ENCODE data around the gene JADE2.

DNA sequence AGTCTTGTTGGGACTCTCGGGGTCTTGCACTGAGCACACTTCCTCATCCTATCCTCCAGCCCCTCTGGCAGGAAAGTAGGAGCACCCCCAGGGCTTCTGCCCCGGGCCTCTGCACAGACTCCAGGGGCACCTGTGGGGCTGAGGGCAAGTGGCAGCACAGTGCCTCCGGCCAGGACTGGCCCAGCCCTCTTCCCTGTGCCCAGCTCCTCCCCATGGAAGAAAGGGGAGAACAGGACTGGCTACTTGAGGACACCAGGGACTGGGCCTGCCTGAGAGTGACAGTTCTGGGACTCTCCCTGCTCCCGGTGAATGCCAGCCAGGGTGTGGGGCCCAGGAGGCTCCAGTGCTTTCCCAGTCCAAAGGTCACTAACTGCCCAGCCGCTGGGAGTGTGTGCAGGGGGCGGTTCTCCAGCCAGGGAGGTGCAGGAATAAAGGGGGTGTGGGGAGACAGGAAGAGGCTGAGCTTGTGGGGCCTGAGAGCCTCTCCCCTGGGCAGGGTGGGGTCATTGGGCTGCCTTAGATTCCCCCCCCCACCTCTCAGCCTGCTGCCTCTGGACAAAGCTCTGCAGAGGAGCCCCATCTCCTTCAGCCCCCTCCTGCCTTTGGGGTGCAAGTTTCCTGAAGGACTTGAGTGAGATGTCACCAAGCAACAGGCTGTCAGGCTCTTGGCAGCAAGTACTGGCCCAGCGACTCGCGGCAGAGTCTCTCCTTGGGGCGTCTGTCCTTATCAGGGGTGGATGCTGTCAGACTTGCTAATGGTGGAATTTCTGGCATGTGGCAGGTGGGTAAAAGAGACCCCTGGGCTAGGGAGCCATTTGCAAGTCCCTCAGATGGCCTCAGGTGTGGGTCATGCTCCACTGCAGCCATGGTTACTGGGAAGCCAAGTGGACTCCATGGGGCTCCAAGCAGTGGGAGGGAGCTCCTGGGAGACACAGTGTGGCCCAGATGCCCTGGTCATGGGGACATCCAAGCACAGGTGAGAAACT, 19.1 kb upstream of the JADE2 start:
- TF ChIP-seq, protein P1, sequence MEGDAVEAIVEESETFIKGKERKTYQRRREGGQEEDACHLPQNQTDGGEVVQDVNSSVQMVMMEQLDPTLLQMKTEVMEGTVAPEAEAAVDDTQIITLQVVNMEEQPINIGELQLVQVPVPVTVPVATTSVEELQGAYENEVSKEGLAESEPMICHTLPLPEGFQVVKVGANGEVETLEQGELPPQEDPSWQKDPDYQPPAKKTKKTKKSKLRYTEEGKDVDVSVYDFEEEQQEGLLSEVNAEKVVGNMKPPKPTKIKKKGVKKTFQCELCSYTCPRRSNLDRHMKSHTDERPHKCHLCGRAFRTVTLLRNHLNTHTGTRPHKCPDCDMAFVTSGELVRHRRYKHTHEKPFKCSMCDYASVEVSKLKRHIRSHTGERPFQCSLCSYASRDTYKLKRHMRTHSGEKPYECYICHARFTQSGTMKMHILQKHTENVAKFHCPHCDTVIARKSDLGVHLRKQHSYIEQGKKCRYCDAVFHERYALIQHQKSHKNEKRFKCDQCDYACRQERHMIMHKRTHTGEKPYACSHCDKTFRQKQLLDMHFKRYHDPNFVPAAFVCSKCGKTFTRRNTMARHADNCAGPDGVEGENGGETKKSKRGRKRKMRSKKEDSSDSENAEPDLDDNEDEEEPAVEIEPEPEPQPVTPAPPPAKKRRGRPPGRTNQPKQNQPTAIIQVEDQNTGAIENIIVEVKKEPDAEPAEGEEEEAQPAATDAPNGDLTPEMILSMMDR (IDR thresholded peaks at IDR 0.05): no peak
- TF ChIP-seq JUN (IDR thresholded peaks at IDR 0.05): peak in 1 of 2 experiments; percentile 68; a peak in 2 of 5 replicates

Data from A549 (cell line).